Activated CD8-positive, alpha-beta T cell treated with anti-CD3 and anti-CD28 coated beads for 36 hours (primary cell): Measurements from ENCODE around the gene DDC. TPM values are rescaled to one million over a fixed set of nuclear protein-coding genes. Genes with fewer than 3 reads are reported as not detected.
"Not testable (repeated sequence)": the region's sequence is repeated elsewhere in the genome, so short reads cannot be mapped to it uniquely, and the experiment has no call there.

Experiments
- ATAC-seq: fragments of 200-7000 bp; cut with Tn5 transposase; one replicate; pipeline ENCODE4 v1.10.0; 2021; ENCODE audit warnings: mild to moderate bottlenecking, moderate library complexity
- CTCF ChIA-PET: fragments of 350-600 bp; sonication (Branson Sonifier 250); formaldehyde crosslinking; loops from one replicate; lab custom pipeline; 2021; ENCODE audit warnings: antibody characterized with exemption; lab: Charles Lee
- POLR2A ChIA-PET: fragments of 350-600 bp; sonication (Branson Sonifier 250); formaldehyde crosslinking; loops from one replicate; lab custom pipeline; 2021; ENCODE audit warnings: antibody characterized with exemption; lab: Charles Lee
- DNase-seq: peaks from one replicate; pipeline ENCODE4 v3.0.0-alpha.2; 2020
- H3K27ac Mint-ChIP-seq: one replicate; pipeline ENCODE4 v1.8.0; 2021; ENCODE audit warnings: mild to moderate bottlenecking, mixed read lengths
- H3K27me3 Mint-ChIP-seq: one replicate; pipeline ENCODE4 v1.8.0; 2021; ENCODE audit warnings: mixed read lengths
- H3K36me3 Mint-ChIP-seq: one replicate; pipeline ENCODE4 v1.8.0; 2021; ENCODE audit warnings: low read depth, mixed read lengths
- H3K4me1 Mint-ChIP-seq: one replicate; pipeline ENCODE4 v1.8.0; 2021; ENCODE audit warnings: low read depth, mixed read lengths
- H3K4me3 Mint-ChIP-seq: one replicate; pipeline ENCODE4 v1.8.0; 2021; ENCODE audit warnings: mild to moderate bottlenecking, moderate library complexity, mixed read lengths
- H3K9me3 Mint-ChIP-seq: one replicate; pipeline ENCODE4 v1.8.0; 2021; ENCODE audit warnings: mixed read lengths
- CTCF ChIP-seq: fragments of 200-600 bp; IDR thresholded peaks from one replicate; pipeline ENCODE4 v1.8.0; 2022; ENCODE audit warnings: antibody characterized with exemption, mild to moderate bottlenecking
- intact Hi-C: fragments of 100-400 bp; cut with micrococcal nuclease; formaldehyde crosslinking; loops from one replicate; pipeline ENCODE4 v1.10.0; 2022
- total RNA-seq, 2 experiments: library from RNA; stranded (reverse); gene quantifications; one replicate each; pipeline ENCODE4 v1.2.3, GENCODE V29; 2021

The DDC gene
- total RNA-seq, 2 experiments from 2014 or later: 0.36 to 1.2 TPM

DNA sequence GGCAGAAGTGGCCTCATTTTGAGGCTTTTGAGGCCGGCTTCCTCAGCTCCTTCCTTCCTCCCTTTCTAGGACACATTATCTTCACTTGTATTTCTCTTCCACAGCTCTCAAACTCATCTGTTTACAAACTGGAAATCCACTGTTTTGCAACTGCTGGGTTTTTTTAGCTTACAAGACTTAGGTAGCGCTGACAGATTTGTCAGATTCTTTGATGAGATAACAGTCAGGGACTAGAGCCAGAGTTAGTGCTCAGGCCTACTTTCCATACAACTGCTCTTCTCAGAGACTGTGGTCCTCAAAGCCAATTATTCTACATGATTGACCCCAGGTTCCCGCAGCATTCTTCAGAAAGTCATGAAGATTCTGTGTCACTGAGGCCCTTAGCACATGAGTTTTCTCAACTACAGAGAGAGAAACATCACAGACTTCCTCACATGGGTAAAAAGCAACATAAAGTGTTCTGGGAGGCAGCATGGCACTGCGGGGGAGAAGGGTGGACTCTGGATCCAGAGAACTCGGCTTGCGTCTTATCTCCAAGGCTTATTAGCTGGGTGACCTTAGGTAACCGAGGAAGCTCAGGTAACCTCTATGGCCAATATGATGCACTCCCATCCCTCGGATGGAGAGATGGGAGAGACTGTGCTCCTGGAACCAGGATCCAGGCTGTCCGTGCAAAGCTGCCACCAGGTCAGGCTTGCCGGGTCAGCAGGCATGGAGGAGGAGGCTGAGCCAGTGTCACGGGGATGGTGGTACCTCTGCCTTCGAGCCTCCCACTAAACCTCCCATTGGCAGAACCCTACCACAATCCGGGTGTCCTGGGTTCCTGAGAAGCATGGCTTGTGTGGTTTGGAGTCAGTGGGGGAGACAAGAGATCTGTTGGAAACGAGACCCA lies 10.5 kb downstream of the DDC start:
- POLR2A ChIA-PET: no interaction called here
- CTCF ChIA-PET: interaction anchor here (1.0 kb wide), 1 partner anchor 35 kb away, joined by 3 read pairs; no protein-coding TSS in a partner anchor
- H3K36me3 Mint-ChIP-seq: no peaks in the 10 kb centered on the region
- peaks cover 27% of the 10 kb centered on the region for H3K27me3 Mint-ChIP-seq
- DNase-seq (no peak), ATAC-seq (no peak)
- intact Hi-C loops: no loop called here
- no peak overlapping the region for H3K27ac Mint-ChIP-seq
- H3K9me3 Mint-ChIP-seq: no peaks in the 10 kb centered on the region
- no peak overlapping the region for H3K4me3 Mint-ChIP-seq
- H3K4me1 Mint-ChIP-seq: no peaks in the 10 kb centered on the region
- no peak for TF ChIP-seq CTCF

- Mint-ChIP-seq H3K4me3 (no peak overlapping the region), H3K4me1 (no peaks in the 10 kb centered on the region), H3K36me3 (no peaks in the 10 kb centered on the region), H3K27me3 (peaks cover 25% of the 10 kb centered on the region), H3K9me3 (no peaks in the 10 kb centered on the region), H3K27ac (no peak overlapping the region)
- no peak for TF ChIP-seq CTCF
- ChIA-PET POLR2A (no interaction called here), CTCF (no interaction called here)
- no peak for DNase-seq
- intact Hi-C loops: no loop called here
- no peak for ATAC-seq
Observed at GRCh38 chr7:50553973-50554372, 11.2 kb downstream of the DDC start.

DNA sequence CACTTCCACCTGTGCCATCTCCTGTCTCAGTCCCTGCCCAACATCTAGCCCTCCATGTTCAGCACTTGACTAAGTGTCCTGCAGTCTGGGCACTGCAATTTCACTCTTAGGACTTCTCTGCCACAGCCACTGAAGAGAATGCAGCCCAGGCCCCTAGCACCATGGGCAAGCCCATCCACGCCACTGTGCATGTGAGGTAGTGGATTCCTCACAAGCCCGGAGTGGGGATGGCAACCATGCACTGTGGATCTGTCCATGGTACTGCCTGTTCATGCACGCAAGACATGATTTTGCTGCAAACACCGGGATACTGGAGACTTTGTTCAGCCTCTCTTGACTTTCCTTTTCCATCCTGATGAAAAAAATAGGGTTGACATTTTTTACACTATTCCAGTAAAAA lies 12.3 kb downstream of the DDC start:
- H3K4me1 Mint-ChIP-seq: no peaks in the 10 kb centered on the region
- ATAC-seq (no peak), DNase-seq (peak; percentile 11)
- no peak overlapping the region for H3K27ac Mint-ChIP-seq
- intact Hi-C loops: no loop called here
- no peaks in the 10 kb centered on the region for H3K36me3 Mint-ChIP-seq
- no peak overlapping the region for H3K4me3 Mint-ChIP-seq
- ChIA-PET CTCF (no interaction called here), POLR2A (no interaction called here)
- no peaks in the 10 kb centered on the region for H3K9me3 Mint-ChIP-seq
- TF ChIP-seq CTCF: no peak
- H3K27me3 Mint-ChIP-seq: peaks cover 16% of the 10 kb centered on the region

DNA sequence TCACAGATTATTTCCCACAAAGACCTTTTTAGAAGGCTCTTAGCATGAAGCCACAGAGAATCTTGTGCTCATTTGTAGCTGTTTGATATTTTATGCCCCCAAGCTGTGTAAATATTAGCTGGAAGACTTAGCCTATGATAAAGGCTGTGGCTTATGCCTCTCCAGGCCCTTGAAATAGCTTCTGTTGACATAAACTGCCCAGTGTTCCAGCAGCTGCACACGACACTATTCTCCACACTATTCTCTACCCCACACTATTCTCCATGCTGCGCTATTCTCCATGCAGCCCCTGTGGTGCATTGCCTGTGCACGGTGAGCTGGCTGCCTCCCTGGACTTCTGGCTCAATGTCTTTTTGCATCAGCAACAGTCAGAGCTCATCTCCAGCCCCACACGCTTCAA lies 13.1 kb downstream of the DDC start:
- no peak for TF ChIP-seq CTCF
- Mint-ChIP-seq H3K4me3 (no peak overlapping the region), H3K4me1 (no peaks in the 10 kb centered on the region), H3K36me3 (no peaks in the 10 kb centered on the region), H3K27ac (no peak overlapping the region), H3K9me3 (no peaks in the 10 kb centered on the region), H3K27me3 (peaks cover 10% of the 10 kb centered on the region)
- intact Hi-C loops: no loop called here
- no peak for ATAC-seq
- POLR2A ChIA-PET: no interaction called here
- CTCF ChIA-PET: interaction anchor here (0.8 kb wide), 1 partner anchor 81 kb away, joined by 3 read pairs; no protein-coding TSS in a partner anchor
- DNase-seq: no peak

- not testable (repeated sequence) for H3K27ac Mint-ChIP-seq, H3K36me3 Mint-ChIP-seq
- CTCF ChIA-PET: interaction anchor here (0.9 to 1.5 kb wide), 2 partner anchors 17 to 78 kb away, joined by 3 to 4 read pairs; no protein-coding TSS in a partner anchor
Observed at GRCh38 chr7:50545613-50546012, 19.6 kb downstream of the DDC start.

More at GRCh38 chr7:50545613-50546012, 19.6 kb downstream of the DDC start:
- POLR2A ChIA-PET, H3K4me3 Mint-ChIP-seq, H3K27me3 Mint-ChIP-seq, H3K9me3 Mint-ChIP-seq, DNase-seq, ATAC-seq, intact Hi-C loops, H3K4me1 Mint-ChIP-seq: not testable (repeated sequence)
